CD4-positive, alpha-beta memory T cell (primary cell): Measurements from ENCODE around the gene CKM. TPM values are rescaled to one million over a fixed set of nuclear protein-coding genes. Genes with fewer than 3 reads are reported as not detected.

Experiments
- CTCF ChIA-PET: fragments of 350-600 bp; sonication (Branson Sonifier 250); formaldehyde crosslinking; loops from one replicate; lab custom pipeline; 2021; ENCODE audit warnings: inconsistent platforms; ENCODE audit not compliant: partially characterized antibody; lab: Charles Lee
- POLR2A ChIA-PET: fragments of 350-600 bp; sonication (Branson Sonifier 250); formaldehyde crosslinking; loops from one replicate; lab custom pipeline; 2021; ENCODE audit not compliant: partially characterized antibody; lab: Charles Lee
- DNase-seq, 5 donors: peaks; one replicate each; pipeline versions ENCODE4 v3.0.0 to v3.0.0-alpha.2; 2020 to 2022; ENCODE audit warnings: mixed read lengths in 1 of 5
- H3K27ac ChIP-seq: one replicate; pipeline ENCODE4 v1.7.0; 2013; ENCODE audit warnings: low read depth, low read length
- H3K27me3 ChIP-seq: 2 replicates; pipeline ENCODE4 v1.7.0; 2013; ENCODE audit warnings: mild to moderate bottlenecking, low read length, moderate library complexity; ENCODE audit not compliant: insufficient read depth
- H3K36me3 ChIP-seq: 2 replicates; pipeline ENCODE4 v1.7.0; 2013; ENCODE audit warnings: mild to moderate bottlenecking, low read length, moderate library complexity; ENCODE audit not compliant: insufficient read depth
- H3K4me1 ChIP-seq: 2 replicates; pipeline ENCODE4 v1.7.0; 2013; ENCODE audit warnings: mild to moderate bottlenecking, low read length, moderate library complexity; ENCODE audit not compliant: insufficient read depth
- H3K4me3 ChIP-seq, 2 donors: one replicate each; pipeline ENCODE4 v1.7.0; 2013; ENCODE audit warnings: low read length in 2 of 2, mild to moderate bottlenecking in 1 of 2
- H3K9me3 ChIP-seq, 2 donors: one replicate each; pipeline ENCODE4 v1.7.0; 2013; ENCODE audit warnings: low read length in 2 of 2, control low read depth in 1 of 2; ENCODE audit not compliant: control insufficient read depth in 1 of 2
- H3K27ac Mint-ChIP-seq, 7 donors: one replicate each; pipeline ENCODE4 v1.8.0; 2020 to 2021; ENCODE audit warnings: mixed read lengths in 7 of 7, mild to moderate bottlenecking in 6 of 7, inconsistent platforms in 3 of 7, moderate library complexity in 3 of 7
- H3K27me3 Mint-ChIP-seq, 2 donors: one replicate each; pipeline ENCODE4 v1.8.0; 2020 to 2021; ENCODE audit warnings: mixed read lengths in 2 of 2
- H3K36me3 Mint-ChIP-seq, 2 donors: one replicate each; pipeline ENCODE4 v1.8.0; 2020 to 2021; ENCODE audit warnings: mixed read lengths in 2 of 2, inconsistent platforms in 1 of 2, mild to moderate bottlenecking in 1 of 2
- H3K4me1 Mint-ChIP-seq, 4 donors: one replicate each; pipeline ENCODE4 v1.8.0; 2020 to 2021; ENCODE audit warnings: mixed read lengths in 4 of 4, mild to moderate bottlenecking in 1 of 4
- H3K4me3 Mint-ChIP-seq, 8 donors: one replicate each; pipeline ENCODE4 v1.8.0; 2020 to 2021; ENCODE audit warnings: mixed read lengths in 8 of 8, mild to moderate bottlenecking in 7 of 8, moderate library complexity in 6 of 8, inconsistent platforms in 3 of 8
- H3K9me3 Mint-ChIP-seq, 8 donors: one replicate each; pipeline ENCODE4 v1.8.0; 2020 to 2021; ENCODE audit warnings: mixed read lengths in 8 of 8, mild to moderate bottlenecking in 5 of 8, inconsistent platforms in 3 of 8, moderate library complexity in 1 of 8
- intact Hi-C: fragments of 100-400 bp; cut with micrococcal nuclease; formaldehyde crosslinking; loops from one replicate; pipeline ENCODE4 v1.15.1; 2023
- polyA plus RNA-seq, 2 donors: library from polyadenylated mRNA; unstranded; fragments of 300-500 nt; fragmentation: Illumina TruSeq; gene quantifications; one replicate each; pipeline ENCODE4 v1.2.3, GENCODE V29; 2021
- total RNA-seq, 2 experiments: library from RNA; stranded (reverse); gene quantifications; one replicate each; pipeline ENCODE4 v1.2.3, GENCODE V29; 2021

CKM gene
- total RNA-seq (not detected), polyA plus RNA-seq (not detected)

GRCh38 chr19:45322744-45323281 is at the start of gene CKM:
TSS of gene CKM (minus strand) at chr19:45322875. CDS start at chr19:45319713, 3,162 bp downstream.
- H3K4me1 ChIP-seq: no peaks in the 10 kb centered on the region
- no peak for DNase-seq
- ChIA-PET CTCF (no interaction called here), POLR2A (no interaction called here)
- peaks cover 6% of the 10 kb centered on the region for H3K27me3 ChIP-seq
- H3K9me3 ChIP-seq: no peaks in the 10 kb centered on the region
- no peak within 1 kb of the TSS for H3K27ac ChIP-seq
- Mint-ChIP-seq H3K27ac (no peak within 1 kb of the TSS), H3K4me1 (peaks cover 0 to 2% (median 0%) of the 10 kb centered on the region in 4 donors), H3K36me3 (no peaks in the 10 kb centered on the region), H3K4me3 (no peak within 1 kb of the TSS), H3K9me3 (no peaks in the 10 kb centered on the region), H3K27me3 (peaks cover 13 to 15% of the 10 kb centered on the region in 2 donors)
- no peaks in the 10 kb centered on the region for H3K36me3 ChIP-seq
- no peak within 1 kb of the TSS for H3K4me3 ChIP-seq
- intact Hi-C loops: no loop called here

GRCh38 chr19:45370410-45371204 is 47.9 kb upstream of the CKM start, which contains the start of gene ERCC2:
TSS of gene ERCC2 (minus strand) at chr19:45370573. CDS start at chr19:45370540, 33 bp downstream.
- Mint-ChIP-seq H3K36me3 (no peaks in the 10 kb centered on the region), H3K27ac (peak within 1 kb of the TSS; percentile 86 to 99 (median 99)), H3K4me1 (peaks cover 4 to 19% (median 12%) of the 10 kb centered on the region in 4 donors), H3K4me3 (peak within 1 kb of the TSS; percentile 87 to 98 (median 95)), H3K9me3 (no peaks in the 10 kb centered on the region), H3K27me3 (no peaks in the 10 kb centered on the region)
- H3K9me3 ChIP-seq: no peaks in the 10 kb centered on the region
- CTCF ChIA-PET: interaction anchor here (0.8 to 1.1 kb wide), 3 partner anchors 33 to 114 kb away, joined by 3 read pairs; no protein-coding TSS in a partner anchor
- H3K36me3 ChIP-seq: no peaks in the 10 kb centered on the region
- H3K4me3 ChIP-seq: peak within 1 kb of the TSS; percentile 39 to 41
- H3K27ac ChIP-seq: peak within 1 kb of the TSS; percentile 53
- DNase-seq: peak; percentile 99 to 100 (median 99)
- POLR2A ChIA-PET: interaction anchor here (1.0 to 2.1 kb wide), 3 partner anchors 32 to 192 kb away, joined by 3 to 5 read pairs (median 3); partner anchors contain the start of genes BLOC1S3 and TRAPPC6A
- no peaks in the 10 kb centered on the region for H3K27me3 ChIP-seq
- peaks cover 6% of the 10 kb centered on the region for H3K4me1 ChIP-seq
- intact Hi-C loops: loop anchor here (1.0 kb wide), 1 partner anchor 35 kb away; the partner anchor contains the start of gene PPP1R13L

DNA sequence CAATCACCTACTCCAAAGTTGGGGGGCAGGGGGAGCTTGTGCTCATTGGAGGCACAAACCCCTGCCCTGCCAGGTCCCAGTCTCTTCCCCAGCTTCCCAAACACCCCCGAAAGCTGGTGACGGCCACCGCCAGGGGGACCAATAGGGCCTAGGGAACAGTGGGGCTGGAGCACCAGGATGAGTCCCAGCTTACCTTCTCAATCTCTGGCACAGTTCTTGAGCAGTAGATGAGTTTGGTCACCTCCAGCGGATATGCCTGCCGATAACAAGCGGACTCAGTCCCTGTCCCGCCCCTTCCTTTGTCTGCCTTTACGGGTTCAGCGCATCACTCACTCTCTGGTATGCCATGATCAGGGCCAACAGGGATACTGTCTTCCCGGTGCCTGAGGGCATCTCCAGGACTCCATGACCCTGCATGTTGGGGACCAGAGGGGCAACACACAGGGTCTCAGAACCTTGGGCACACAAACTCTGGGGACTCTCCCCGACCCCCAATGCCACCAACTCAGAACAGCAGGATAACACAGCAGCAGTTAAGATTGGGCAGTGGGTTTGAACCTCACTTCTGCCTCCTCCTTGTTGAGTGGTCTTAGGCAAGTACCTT is 46.2 kb upstream of the CKM start:
- no peak for DNase-seq
- CTCF ChIA-PET: interaction anchor here (1.0 kb wide), 1 partner anchor 31 kb away, joined by 4 read pairs; no protein-coding TSS in a partner anchor
- H3K36me3 Mint-ChIP-seq: no peaks in the 10 kb centered on the region

GRCh38 chr19:45368127-45368526 is 45.5 kb upstream of the CKM start:
- Mint-ChIP-seq H3K4me3 (peak overlapping the region in 3 of 8 donors; percentile 15 to 39 (median 28)), H3K27ac (peak overlapping the region in 1 of 7 donors; percentile 29), H3K4me1 (peaks cover 4 to 19% (median 12%) of the 10 kb centered on the region in 4 donors), H3K9me3 (peaks cover 0 to 2% (median 0%) of the 10 kb centered on the region in 8 donors), H3K36me3 (no peaks in the 10 kb centered on the region), H3K27me3 (no peaks in the 10 kb centered on the region)
- Histone ChIP-seq H3K9me3 (no peaks in the 10 kb centered on the region), H3K4me1 (peaks cover 6% of the 10 kb centered on the region), H3K4me3 (no peak overlapping the region), H3K27ac (no peak overlapping the region), H3K36me3 (no peaks in the 10 kb centered on the region), H3K27me3 (no peaks in the 10 kb centered on the region)
- ChIA-PET POLR2A (no interaction called here), CTCF (interaction anchor here (1.0 kb wide), 1 partner anchor 30 kb away, joined by 4 read pairs; no protein-coding TSS in a partner anchor)
- intact Hi-C loops: no loop called here
- no peak for DNase-seq

More for the DNA sequence above, 46.2 kb upstream of the CKM start:
- no peaks in the 10 kb centered on the region for H3K36me3 ChIP-seq
- peaks cover 0 to 2% (median 0%) of the 10 kb centered on the region in 8 donors for H3K9me3 Mint-ChIP-seq
- H3K27ac ChIP-seq: no peak overlapping the region
- peaks cover 6% of the 10 kb centered on the region for H3K4me1 ChIP-seq
- H3K9me3 ChIP-seq: no peaks in the 10 kb centered on the region
- peaks cover 4 to 19% (median 12%) of the 10 kb centered on the region in 4 donors for H3K4me1 Mint-ChIP-seq
- H3K4me3 Mint-ChIP-seq: peak overlapping the region; percentile 54 to 72 (median 62)
- peak overlapping the region in 1 of 7 donors; percentile 30 for H3K27ac Mint-ChIP-seq
- H3K27me3 Mint-ChIP-seq: no peaks in the 10 kb centered on the region
- intact Hi-C loops: no loop called here
- no peaks in the 10 kb centered on the region for H3K27me3 ChIP-seq
- POLR2A ChIA-PET: no interaction called here
- no peak overlapping the region for H3K4me3 ChIP-seq

GRCh38 chr19:45364696-45365095 is 42.0 kb upstream of the CKM start:
- intact Hi-C loops: no loop called here
- CTCF ChIA-PET: no interaction called here

GRCh38 chr19:45363861-45364459 is 41.3 kb upstream of the CKM start:
- ChIA-PET POLR2A (no interaction called here), CTCF (no interaction called here)
- Mint-ChIP-seq H3K27ac (no peak overlapping the region), H3K9me3 (peaks cover 0 to 2% (median 0%) of the 10 kb centered on the region in 8 donors), H3K4me1 (peaks cover 0 to 9% (median 4%) of the 10 kb centered on the region in 4 donors), H3K36me3 (peaks cover 12 to 13% of the 10 kb centered on the region in 2 donors), H3K4me3 (no peak overlapping the region), H3K27me3 (no peaks in the 10 kb centered on the region)
- no peak overlapping the region for H3K27ac ChIP-seq
- H3K27me3 ChIP-seq: no peaks in the 10 kb centered on the region
- no peaks in the 10 kb centered on the region for H3K4me1 ChIP-seq
- no peaks in the 10 kb centered on the region for H3K9me3 ChIP-seq
- H3K36me3 ChIP-seq: no peaks in the 10 kb centered on the region
- DNase-seq: no peak
- no peak overlapping the region for H3K4me3 ChIP-seq
- intact Hi-C loops: no loop called here

More at GRCh38 chr19:45364696-45365095, 42.0 kb upstream of the CKM start:
- H3K36me3 ChIP-seq: no peaks in the 10 kb centered on the region
- Mint-ChIP-seq H3K9me3 (peaks cover 0 to 2% (median 0%) of the 10 kb centered on the region in 8 donors), H3K36me3 (peaks cover 9 to 12% of the 10 kb centered on the region in 2 donors), H3K4me1 (peaks cover 0 to 12% (median 6%) of the 10 kb centered on the region in 4 donors), H3K4me3 (no peak overlapping the region), H3K27ac (no peak overlapping the region), H3K27me3 (no peaks in the 10 kb centered on the region)
- no peak for DNase-seq
- POLR2A ChIA-PET: no interaction called here
- H3K9me3 ChIP-seq: no peaks in the 10 kb centered on the region
- H3K4me1 ChIP-seq: peaks cover 2% of the 10 kb centered on the region
- H3K27me3 ChIP-seq: no peaks in the 10 kb centered on the region
- H3K4me3 ChIP-seq: no peak overlapping the region
- H3K27ac ChIP-seq: no peak overlapping the region
